HEK293 (cell line): ENCODE data around the gene WWOX.

Experiments used
- CTCF ChIA-PET: fragments of 350-600 bp; formaldehyde crosslinking; extraction: SDS; loops from one replicate; lab custom pipeline; 2021; ENCODE audit warnings: antibody characterized with exemption; lab: Yijun Ruan, JAX
- POLR2A ChIA-PET: fragments of 300-600 bp; formaldehyde crosslinking; extraction: SDS; loops from one replicate; lab custom pipeline; 2020; ENCODE audit warnings: antibody characterized with exemption, inconsistent platforms; lab: Yijun Ruan, JAX
- H3K27ac ChIP-seq: fragments of 200-500 bp; sonication (Bioruptor generic); 2 replicates; pipeline ENCODE4 v1.5.1; 2014; ENCODE audit warnings: low read depth, low read length, control low read depth, inconsistent platforms; ENCODE audit errors: extremely low read depth
- H3K36me3 ChIP-seq, 2 experiments: fragments of 200-500 bp in 1 of 2; sonication (Bioruptor generic) in 1 of 2; 1 replicate in 1 of 2; 2 replicates in 1 of 2; pipeline ENCODE4 v1.5.1; 2014 to 2017; ENCODE audit warnings: inconsistent platforms in 2 of 2, low read length in 2 of 2; ENCODE audit not compliant: control insufficient read depth in 2 of 2, insufficient read depth in 1 of 2
- H3K4me1 ChIP-seq: fragments of 200-500 bp; sonication (Bioruptor generic); 2 replicates; pipeline ENCODE4 v1.5.1; 2014; ENCODE audit warnings: mild to moderate bottlenecking, low read length, inconsistent platforms; ENCODE audit not compliant: control insufficient read depth, insufficient read depth
- H3K4me3 ChIP-seq: 2 replicates; pipeline ENCODE4 v1.5.1; 2011; ENCODE audit warnings: low read depth, mild to moderate bottlenecking, control low read depth, low read length, moderate library complexity
- H3K9me3 ChIP-seq: fragments of 200-500 bp; sonication (Bioruptor generic); 2 replicates; pipeline ENCODE4 v1.5.1; 2014; ENCODE audit warnings: low read depth, low read length, inconsistent platforms; ENCODE audit not compliant: control insufficient read depth, insufficient read depth
- BCL11B ChIP-seq: fragments of 450-650 bp; formaldehyde crosslinking; IDR thresholded peaks from 2 replicates; pipeline ENCODE4 v1.5.1; 2016; ENCODE audit warnings: low read depth, missing biosample characterization, missing genetic modification characterization
- MEIS1 ChIP-seq: sonication (generic); formaldehyde crosslinking; IDR thresholded peaks from 2 replicates; pipeline ENCODE4 v1.8.1; 2022; ENCODE audit warnings: missing genetic modification reagents, mild to moderate bottlenecking, borderline replicate concordance
- MZF1 ChIP-seq: fragments of 450-650 bp; formaldehyde crosslinking; IDR thresholded peaks from 2 replicates; pipeline ENCODE4 v1.5.1; 2017; ENCODE audit warnings: missing biosample characterization, missing genetic modification characterization, borderline replicate concordance
- OSR2 ChIP-seq: fragments of 450-650 bp; formaldehyde crosslinking; IDR thresholded peaks from 2 replicates; pipeline ENCODE4 v1.5.1; 2016; ENCODE audit warnings: missing biosample characterization, missing genetic modification characterization
- SP3 ChIP-seq: fragments of 450-650 bp; formaldehyde crosslinking; IDR thresholded peaks from 2 replicates; pipeline ENCODE4 v1.5.1; 2016; ENCODE audit warnings: missing biosample characterization, missing genetic modification characterization
- TRIM28 ChIP-seq: IDR thresholded peaks from 2 replicates; pipeline ENCODE4 v1.6.1; 2011; ENCODE audit warnings: low read length, control low read depth, borderline replicate concordance
- ZIC2 ChIP-seq: fragments of 450-650 bp; formaldehyde crosslinking; IDR thresholded peaks from 2 replicates; pipeline ENCODE4 v1.5.1; 2016; ENCODE audit warnings: missing biosample characterization, missing genetic modification characterization
- ZNF133 ChIP-seq: fragments of 450-650 bp; formaldehyde crosslinking; IDR thresholded peaks from 2 replicates; pipeline ENCODE4 v1.5.1; 2016; ENCODE audit warnings: missing biosample characterization, missing genetic modification characterization
- ZNF16 ChIP-seq: fragments of 450-650 bp; formaldehyde crosslinking; IDR thresholded peaks from 2 replicates; pipeline ENCODE4 v1.5.1; 2016; ENCODE audit warnings: low read depth, missing biosample characterization, missing genetic modification characterization
- ZNF184 ChIP-seq: fragments of 450-650 bp; IDR thresholded peaks from 2 replicates; pipeline ENCODE4 v1.5.1; 2018; ENCODE audit warnings: missing biosample characterization, mild to moderate bottlenecking, missing genetic modification characterization
- ZNF221 ChIP-seq: fragments of 450-650 bp; formaldehyde crosslinking; IDR thresholded peaks from 2 replicates; pipeline ENCODE4 v1.5.1; 2017; ENCODE audit warnings: missing biosample characterization, missing genetic modification characterization, borderline replicate concordance
- ZNF239 ChIP-seq: fragments of 450-650 bp; formaldehyde crosslinking; IDR thresholded peaks from 2 replicates; pipeline ENCODE4 v1.5.1; 2016; ENCODE audit warnings: missing biosample characterization, missing genetic modification characterization
- ZNF292 ChIP-seq: fragments of 450-650 bp; formaldehyde crosslinking; IDR thresholded peaks from 2 replicates; pipeline ENCODE4 v1.5.1; 2016; ENCODE audit warnings: low read depth, missing biosample characterization, missing genetic modification characterization, borderline replicate concordance
- ZNF548 ChIP-seq: fragments of 450-650 bp; formaldehyde crosslinking; IDR thresholded peaks from 2 replicates; pipeline ENCODE4 v1.5.1; 2016; ENCODE audit warnings: missing biosample characterization, missing genetic modification characterization
- ZNF558 ChIP-seq: fragments of 450-650 bp; formaldehyde crosslinking; IDR thresholded peaks from 2 replicates; pipeline ENCODE4 v1.5.1; 2016; ENCODE audit warnings: missing biosample characterization, missing genetic modification characterization
- ZNF561 ChIP-seq: fragments of 450-650 bp; IDR thresholded peaks from 2 replicates; pipeline ENCODE4 v1.5.1; 2018; ENCODE audit warnings: missing biosample characterization, missing genetic modification characterization, borderline replicate concordance
- ZNF621 ChIP-seq: fragments of 450-650 bp; formaldehyde crosslinking; IDR thresholded peaks from 2 replicates; pipeline ENCODE4 v1.5.1; 2017; ENCODE audit warnings: missing biosample characterization, missing genetic modification characterization
- ZNF660 ChIP-seq: fragments of 450-650 bp; IDR thresholded peaks from 2 replicates; pipeline ENCODE4 v1.5.1; 2018; ENCODE audit warnings: missing biosample characterization, mild to moderate bottlenecking, missing genetic modification characterization
- ZNF664 ChIP-seq: fragments of 450-650 bp; formaldehyde crosslinking; IDR thresholded peaks from 2 replicates; pipeline ENCODE4 v1.5.1; 2016; ENCODE audit warnings: missing biosample characterization, missing genetic modification characterization
- ZNF707 ChIP-seq: fragments of 450-650 bp; formaldehyde crosslinking; IDR thresholded peaks from 2 replicates; pipeline ENCODE4 v1.5.1; 2016; ENCODE audit warnings: missing biosample characterization, missing genetic modification characterization
- ZNF785 ChIP-seq: fragments of 450-650 bp; formaldehyde crosslinking; IDR thresholded peaks from 2 replicates; pipeline ENCODE4 v1.5.1; 2016; ENCODE audit warnings: missing biosample characterization, missing genetic modification characterization
- ZSCAN30 ChIP-seq: fragments of 450-650 bp; IDR thresholded peaks from 2 replicates; pipeline ENCODE4 v1.5.1; 2018; ENCODE audit warnings: missing biosample characterization, mild to moderate bottlenecking, missing genetic modification characterization, moderate library complexity
- TF ChIP-seq, protein P1 (sequence below): fragments of 450-650 bp; formaldehyde crosslinking; IDR thresholded peaks from 2 replicates; pipeline ENCODE4 v1.5.1; 2016; ENCODE audit warnings: missing biosample characterization, missing genetic modification characterization
- TF ChIP-seq, protein P2 (sequence below): IDR thresholded peaks from 2 replicates; pipeline ENCODE4 v1.6.1; 2011; ENCODE audit warnings: mild to moderate bottlenecking, low read depth, low read length, borderline replicate concordance

WWOX gene

DNA sequence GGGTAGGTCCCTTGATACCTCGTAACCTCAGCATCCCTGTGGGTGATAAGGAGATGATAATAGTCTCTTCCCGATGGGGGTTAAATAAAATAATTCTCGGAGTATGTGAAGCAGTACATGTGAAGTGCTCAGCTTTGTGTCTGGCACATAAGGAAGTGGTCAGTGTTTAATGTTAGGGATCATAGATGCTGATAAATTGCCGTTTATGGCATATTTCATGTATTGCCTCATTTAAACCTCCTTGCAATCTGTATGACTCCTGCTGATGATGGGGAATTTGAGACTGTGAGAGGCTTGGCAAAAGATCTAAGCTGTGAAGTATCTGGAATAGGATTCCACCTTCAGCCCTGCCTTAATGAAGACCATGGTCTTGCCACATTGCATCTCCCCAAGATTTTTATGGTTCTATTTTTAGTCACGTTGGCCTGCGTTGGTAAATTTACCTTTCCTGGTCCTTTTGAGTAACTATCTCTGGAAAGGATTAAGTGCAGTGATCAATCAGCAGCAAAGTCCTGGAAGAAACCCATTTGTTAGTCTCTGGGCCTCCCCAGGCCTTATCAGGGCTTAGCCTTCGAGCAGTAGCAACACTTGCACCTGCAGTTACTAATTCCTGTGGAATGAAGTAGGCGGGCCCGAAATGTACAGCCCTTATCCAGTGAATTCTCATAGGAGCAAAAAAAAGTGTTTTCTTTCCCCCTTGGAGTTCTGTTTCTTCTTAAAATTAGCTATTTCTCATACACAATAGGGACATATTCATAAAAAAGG is 144.9 kb downstream of the WWOX start:
- ChIA-PET POLR2A (no interaction called here), CTCF (interaction anchor here (0.7 kb wide), 1 partner anchor 122 kb away, joined by 3 read pairs; no protein-coding TSS in a partner anchor)
- Histone ChIP-seq H3K27ac (no peak overlapping the region), H3K4me1 (peaks cover 4% of the 10 kb centered on the region; the same call in 1 of the 2 replicates), H3K9me3 (no peaks in the 10 kb centered on the region), H3K36me3 (no peaks in the 10 kb centered on the region), H3K4me3 (no peak overlapping the region)
- TF ChIP-seq ZNF184 (tag by site-specific recombination) (no peak), ZNF707 (tag by site-specific recombination) (no peak), ZNF664 (tag by site-specific recombination) (peak; percentile 63; the same call in 1 of the 2 replicates), ZNF239 (tag by site-specific recombination) (no peak), ZIC2 (tag by site-specific recombination) (peak; percentile 59), MZF1 (no peak), ZNF558 (tag by site-specific recombination) (no peak), ZNF221 (tag by site-specific recombination) (no peak), MEIS1 (CRISPR knock-in tag) (no peak), ZNF16 (no peak), ZSCAN30 (no peak), ZNF133 (no peak)
- TF ChIP-seq, protein P1, sequence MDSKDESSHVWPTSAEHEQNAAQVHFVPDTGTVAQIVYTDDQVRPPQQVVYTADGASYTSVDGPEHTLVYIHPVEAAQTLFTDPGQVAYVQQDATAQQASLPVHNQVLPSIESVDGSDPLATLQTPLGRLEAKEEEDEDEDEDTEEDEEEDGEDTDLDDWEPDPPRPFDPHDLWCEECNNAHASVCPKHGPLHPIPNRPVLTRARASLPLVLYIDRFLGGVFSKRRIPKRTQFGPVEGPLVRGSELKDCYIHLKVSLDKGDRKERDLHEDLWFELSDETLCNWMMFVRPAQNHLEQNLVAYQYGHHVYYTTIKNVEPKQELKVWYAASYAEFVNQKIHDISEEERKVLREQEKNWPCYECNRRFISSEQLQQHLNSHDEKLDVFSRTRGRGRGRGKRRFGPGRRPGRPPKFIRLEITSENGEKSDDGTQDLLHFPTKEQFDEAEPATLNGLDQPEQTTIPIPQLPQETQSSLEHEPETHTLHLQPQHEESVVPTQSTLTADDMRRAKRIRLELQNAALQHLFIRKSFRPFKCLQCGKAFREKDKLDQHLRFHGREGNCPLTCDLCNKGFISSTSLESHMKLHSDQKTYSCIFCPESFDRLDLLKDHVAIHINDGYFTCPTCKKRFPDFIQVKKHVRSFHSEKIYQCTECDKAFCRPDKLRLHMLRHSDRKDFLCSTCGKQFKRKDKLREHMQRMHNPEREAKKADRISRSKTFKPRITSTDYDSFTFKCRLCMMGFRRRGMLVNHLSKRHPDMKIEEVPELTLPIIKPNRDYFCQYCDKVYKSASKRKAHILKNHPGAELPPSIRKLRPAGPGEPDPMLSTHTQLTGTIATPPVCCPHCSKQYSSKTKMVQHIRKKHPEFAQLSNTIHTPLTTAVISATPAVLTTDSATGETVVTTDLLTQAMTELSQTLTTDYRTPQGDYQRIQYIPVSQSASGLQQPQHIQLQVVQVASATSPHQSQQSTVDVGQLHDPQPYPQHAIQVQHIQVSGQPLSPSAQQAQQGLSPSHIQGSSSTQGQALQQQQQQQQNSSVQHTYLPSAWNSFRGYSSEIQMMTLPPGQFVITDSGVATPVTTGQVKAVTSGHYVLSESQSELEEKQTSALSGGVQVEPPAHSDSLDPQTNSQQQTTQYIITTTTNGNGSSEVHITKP (tag by site-specific recombination): no peak

DNA sequence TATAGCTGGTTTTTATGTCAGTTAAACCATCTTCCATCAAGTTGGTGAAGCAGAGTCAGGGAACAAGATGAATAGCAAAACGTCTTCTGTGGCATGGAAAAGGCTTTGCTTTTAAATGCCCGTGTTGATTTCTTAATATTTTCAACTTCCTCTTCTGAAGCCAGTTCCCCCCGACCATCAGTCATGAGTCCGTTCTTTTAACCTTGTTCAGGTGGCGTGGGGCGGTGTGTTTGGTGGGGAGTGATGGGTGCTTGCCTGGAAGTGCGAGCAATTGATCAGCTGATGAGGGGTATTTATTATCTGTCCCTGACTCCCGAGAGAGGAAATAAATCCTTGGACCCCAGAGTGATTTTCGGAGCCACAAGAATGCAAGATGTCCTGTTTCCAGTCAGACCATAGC is 147.1 kb downstream of the WWOX start:
- POLR2A ChIA-PET: no interaction called here

More for the DNA sequence above, 147.1 kb downstream of the WWOX start:
- no peak overlapping the region for H3K27ac ChIP-seq
- no peaks in the 10 kb centered on the region for H3K9me3 ChIP-seq
- peaks cover 5% of the 10 kb centered on the region; the same call in 1 of the 2 replicates for H3K4me1 ChIP-seq
- TF ChIP-seq ZNF621 (tag by site-specific recombination) (no peak), BCL11B (tag by site-specific recombination) (no peak), ZNF785 (tag by site-specific recombination) (no peak), ZNF292 (tag by site-specific recombination) (no peak), OSR2 (tag by site-specific recombination) (no peak), ZNF548 (tag by site-specific recombination) (no peak), ZNF660 (tag by site-specific recombination) (no peak), ZNF561 (no peak), SP3 (tag by site-specific recombination) (no peak), TRIM28 (no peak)
- TF ChIP-seq, protein P2, sequence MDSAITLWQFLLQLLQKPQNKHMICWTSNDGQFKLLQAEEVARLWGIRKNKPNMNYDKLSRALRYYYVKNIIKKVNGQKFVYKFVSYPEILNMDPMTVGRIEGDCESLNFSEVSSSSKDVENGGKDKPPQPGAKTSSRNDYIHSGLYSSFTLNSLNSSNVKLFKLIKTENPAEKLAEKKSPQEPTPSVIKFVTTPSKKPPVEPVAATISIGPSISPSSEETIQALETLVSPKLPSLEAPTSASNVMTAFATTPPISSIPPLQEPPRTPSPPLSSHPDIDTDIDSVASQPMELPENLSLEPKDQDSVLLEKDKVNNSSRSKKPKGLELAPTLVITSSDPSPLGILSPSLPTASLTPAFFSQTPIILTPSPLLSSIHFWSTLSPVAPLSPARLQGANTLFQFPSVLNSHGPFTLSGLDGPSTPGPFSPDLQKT: no peak
- H3K4me3 ChIP-seq: no peak overlapping the region
- no peaks in the 10 kb centered on the region for H3K36me3 ChIP-seq
- CTCF ChIA-PET: interaction anchor here (0.6 to 1.2 kb wide), 2 partner anchors 10 to 1010 kb away, joined by 3 read pairs; no protein-coding TSS in a partner anchor
